ENCODE data around the gene MACROD2. TPM values are rescaled to one million over a fixed set of nuclear protein-coding genes. Genes with fewer than 3 reads are reported as not detected.

MACROD2 gene
- total RNA-seq, 1 donor from 2014 or later: 2.5 TPM

DNA sequence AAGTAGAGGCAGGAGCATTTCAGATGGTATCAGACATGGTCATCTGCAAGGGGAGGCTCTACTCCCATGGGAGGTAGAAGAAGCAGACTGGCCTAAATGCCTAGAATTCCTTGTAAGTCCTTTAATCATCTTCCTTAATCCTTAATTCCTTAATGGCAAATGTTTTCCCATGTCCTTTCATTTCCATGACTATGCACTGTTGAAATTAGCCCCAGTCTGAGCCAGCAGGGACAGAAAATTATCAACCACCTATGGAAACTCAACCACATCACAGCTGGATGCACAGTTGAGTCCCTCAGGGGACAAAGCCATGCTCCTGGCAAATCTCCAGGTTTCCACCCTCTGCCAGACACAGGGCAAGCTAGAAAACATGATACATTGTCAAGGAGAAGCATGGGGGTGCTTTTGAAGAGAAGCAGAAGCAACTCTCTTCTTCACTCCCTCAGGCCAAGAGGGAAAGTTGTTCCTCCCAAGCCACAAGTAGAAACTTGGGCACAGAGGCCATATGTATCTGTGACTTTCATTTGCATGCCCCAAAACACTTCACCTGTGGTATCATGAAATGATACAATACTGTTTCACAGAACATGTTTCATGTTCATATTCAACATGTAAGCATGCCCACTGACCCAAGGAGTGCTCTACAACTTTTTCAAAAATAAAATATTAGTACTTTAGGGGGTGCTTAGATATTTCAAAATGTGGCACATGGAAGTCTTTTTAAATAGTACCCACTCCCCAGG is 1894.4 kb downstream of the MACROD2 start:
- Mint-ChIP-seq H3K36me3 (ENCODE audit: unreplicated experiment) (no peaks in the 10 kb centered on the region), H3K9me3 (ENCODE audit: unreplicated experiment) (peaks cover 6% of the 10 kb centered on the region), H3K27me3 (ENCODE audit: unreplicated experiment) (no peaks in the 10 kb centered on the region), H3K4me3 (ENCODE audit: unreplicated experiment) (no peak overlapping the region), H3K27ac (ENCODE audit: unreplicated experiment) (no peak overlapping the region), H3K4me1 (ENCODE audit: unreplicated experiment) (no peaks in the 10 kb centered on the region)
- no peak for TF ChIP-seq CTCF (IDR thresholded peaks at IDR 0.05)
- DNase-seq (ENCODE audit: extremely low spot score, unreplicated experiment): no peak

DNA sequence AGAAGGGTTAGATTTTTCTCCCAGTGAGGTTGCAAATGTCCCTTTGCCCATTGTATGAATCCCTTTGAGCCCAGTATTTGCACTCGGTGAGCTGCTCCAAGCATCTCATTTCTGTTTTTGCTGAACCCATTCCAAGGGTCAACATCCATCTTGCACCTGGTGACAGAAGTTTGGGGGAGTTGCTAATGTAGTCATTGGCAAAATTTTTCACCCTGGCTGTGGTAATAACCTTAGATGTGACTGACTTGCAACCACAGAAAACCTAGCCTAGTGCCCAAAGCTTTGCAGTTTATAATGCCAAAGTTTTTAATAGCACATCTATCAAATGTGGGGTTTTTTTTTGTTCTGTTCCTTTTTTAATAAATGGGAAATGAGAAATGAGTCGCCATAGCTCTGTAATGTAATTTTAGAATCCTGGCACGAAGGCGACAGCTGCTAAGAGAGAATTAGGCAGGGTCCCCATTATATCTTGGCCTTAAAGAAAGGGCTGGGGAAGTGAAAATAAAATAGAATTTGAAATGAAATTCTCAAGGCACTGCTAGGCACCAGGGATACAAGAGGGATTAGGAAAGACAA is 1895.2 kb downstream of the MACROD2 start:
- Mint-ChIP-seq H3K36me3 (ENCODE audit: unreplicated experiment) (no peaks in the 10 kb centered on the region), H3K4me1 (ENCODE audit: unreplicated experiment) (no peaks in the 10 kb centered on the region), H3K27ac (ENCODE audit: unreplicated experiment) (no peak overlapping the region), H3K4me3 (ENCODE audit: unreplicated experiment) (no peak overlapping the region), H3K27me3 (ENCODE audit: unreplicated experiment) (no peaks in the 10 kb centered on the region), H3K9me3 (ENCODE audit: unreplicated experiment) (peaks cover 6% of the 10 kb centered on the region)
- DNase-seq (ENCODE audit: extremely low spot score, unreplicated experiment): no peak
- TF ChIP-seq CTCF (IDR thresholded peaks at IDR 0.05): no peak

DNA sequence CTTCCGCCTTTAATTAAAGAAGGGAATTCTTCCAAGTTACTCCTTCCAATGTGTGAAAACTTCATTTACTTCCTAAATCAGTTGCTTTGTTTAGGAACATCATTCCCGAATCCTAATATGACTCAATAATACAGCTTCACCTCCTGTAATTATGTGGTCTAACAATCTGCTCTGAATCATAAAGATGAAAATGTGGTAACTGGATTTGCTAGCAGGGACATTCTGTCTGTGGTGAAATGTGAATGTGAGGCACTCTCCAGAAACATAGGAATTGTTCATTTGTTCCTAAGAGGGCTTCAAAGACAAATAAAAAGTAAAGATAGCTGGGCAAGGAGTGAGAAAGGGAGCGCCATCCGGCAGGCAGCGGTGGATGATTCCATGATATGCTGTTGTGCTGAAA is 1899.8 kb downstream of the MACROD2 start:
- no peak overlapping the region for H3K4me3 Mint-ChIP-seq (ENCODE audit: unreplicated experiment)
- TF ChIP-seq CTCF (IDR thresholded peaks at IDR 0.05): no peak
- no peaks in the 10 kb centered on the region for H3K36me3 Mint-ChIP-seq (ENCODE audit: unreplicated experiment)
- H3K27ac Mint-ChIP-seq (ENCODE audit: unreplicated experiment): no peak overlapping the region
- no peaks in the 10 kb centered on the region for H3K27me3 Mint-ChIP-seq (ENCODE audit: unreplicated experiment)
- no peaks in the 10 kb centered on the region for H3K9me3 Mint-ChIP-seq (ENCODE audit: unreplicated experiment)
- no peak for DNase-seq (ENCODE audit: extremely low spot score, unreplicated experiment)
- no peaks in the 10 kb centered on the region for H3K4me1 Mint-ChIP-seq (ENCODE audit: unreplicated experiment)

- TF ChIP-seq CTCF (IDR thresholded peaks at IDR 0.05): no peak
- DNase-seq (ENCODE audit: extremely low spot score, unreplicated experiment): no peak
- no peaks in the 10 kb centered on the region for H3K4me1 Mint-ChIP-seq (ENCODE audit: unreplicated experiment)
- H3K4me3 Mint-ChIP-seq (ENCODE audit: unreplicated experiment): no peak overlapping the region
- no peak overlapping the region for H3K27ac Mint-ChIP-seq (ENCODE audit: unreplicated experiment)
- no peaks in the 10 kb centered on the region for H3K9me3 Mint-ChIP-seq (ENCODE audit: unreplicated experiment)
- H3K27me3 Mint-ChIP-seq (ENCODE audit: unreplicated experiment): no peaks in the 10 kb centered on the region
- H3K36me3 Mint-ChIP-seq (ENCODE audit: unreplicated experiment): no peaks in the 10 kb centered on the region
Measured at GRCh38 chr20:15895560-15896084, 1900.3 kb downstream of the MACROD2 start.

- Mint-ChIP-seq H3K27ac (ENCODE audit: unreplicated experiment) (no peak overlapping the region), H3K4me3 (ENCODE audit: unreplicated experiment) (no peak overlapping the region), H3K27me3 (ENCODE audit: unreplicated experiment) (no peaks in the 10 kb centered on the region), H3K9me3 (ENCODE audit: unreplicated experiment) (peaks cover 4% of the 10 kb centered on the region), H3K36me3 (ENCODE audit: unreplicated experiment) (no peaks in the 10 kb centered on the region), H3K4me1 (ENCODE audit: unreplicated experiment) (no peaks in the 10 kb centered on the region)
- no peak for DNase-seq (ENCODE audit: extremely low spot score, unreplicated experiment)
- TF ChIP-seq CTCF (IDR thresholded peaks at IDR 0.05): no peak
Measured at GRCh38 chr20:15899967-15900366, 1904.7 kb downstream of the MACROD2 start.

Measured in osteocyte (in vitro differentiated cells).